C4-2B (cell line): ENCODE results near the gene PDK2.

Source experiments
- CTCF ChIP-seq: fragments of 450-650 bp; conservative IDR thresholded peaks from 2 replicates; pipeline ENCODE4 v1.5.1; 2017; ENCODE audit warnings: mild to moderate bottlenecking
- ZFX ChIP-seq: fragments of 450-650 bp; IDR thresholded peaks from 2 replicates; pipeline ENCODE4 v1.6.1; 2017

- TF ChIP-seq CTCF (no peak), ZFX (no peak)
Measured at GRCh38 chr17:50099003-50099402, 3.9 kb downstream of the PDK2 start.
